SU-DHL-6 (cell line): ENCODE data around the gene PARPBP.

Source experiments
- H2AFZ ChIP-seq: fragments of 200-600 bp; sonication (generic); 2 replicates; pipeline ENCODE4 v1.6.1; 2014; ENCODE audit warnings: low read depth, mild to moderate bottlenecking, moderate library complexity, mixed read lengths, antibody characterized with exemption, low read length; ENCODE audit not compliant: severe bottlenecking
- H3F3A ChIP-seq: fragments of 200-600 bp; shearing (Covaris generic); 2 replicates; pipeline ENCODE4 v1.6.0; 2016; ENCODE audit warnings: antibody characterized with exemption, mild to moderate bottlenecking; ENCODE audit not compliant: insufficient read depth
- H3K27ac ChIP-seq: fragments of 200-600 bp; sonication (generic); 2 replicates; pipeline ENCODE4 v1.5.1; 2016; ENCODE audit warnings: low read depth, mild to moderate bottlenecking, low read length, moderate library complexity, mixed read lengths
- H3K27me3 ChIP-seq: fragments of 200-600 bp; sonication (generic), shearing (Covaris generic); 2 replicates; pipeline ENCODE4 v1.6.0; 2014; ENCODE audit warnings: mild to moderate bottlenecking, low read length
- H3K36me3 ChIP-seq: fragments of 200-600 bp; sonication (generic); 2 replicates; pipeline ENCODE4 v1.6.1; 2014; ENCODE audit warnings: mild to moderate bottlenecking, low read length, mixed read lengths
- H3K4me2 ChIP-seq: fragments of 300-600, 200-600 bp; shearing (Covaris generic), sonication (generic); 2 replicates; pipeline ENCODE4 v1.6.0; 2014; ENCODE audit warnings: low read length, low read depth, mild to moderate bottlenecking; ENCODE audit not compliant: poor library complexity, severe bottlenecking
- H3K4me3 ChIP-seq: fragments of 200-600 bp; sonication (generic); 2 replicates; pipeline ENCODE4 v1.5.1; 2014; ENCODE audit warnings: antibody characterized with exemption, low read length, mild to moderate bottlenecking, mixed read lengths; ENCODE audit not compliant: insufficient read depth, poor library complexity, severe bottlenecking
- H3K79me2 ChIP-seq: fragments of 200-600 bp; sonication (generic); 2 replicates; pipeline ENCODE4 v1.6.1; 2014; ENCODE audit warnings: mild to moderate bottlenecking, low read length, moderate library complexity; ENCODE audit not compliant: insufficient read depth
- H3K9ac ChIP-seq: fragments of 200-600 bp; sonication (generic); 2 replicates; pipeline ENCODE4 v1.7.0; 2014; ENCODE audit warnings: mild to moderate bottlenecking, low read length
- H3K9me2 ChIP-seq: fragments of 200-600 bp; sonication (generic); replicated peaks from 2 replicates; pipeline ENCODE4 v1.6.1; 2014; ENCODE audit warnings: low read length; ENCODE audit not compliant: insufficient read depth
- H3K9me3 ChIP-seq: fragments of 200-600 bp; sonication (generic); 2 replicates; pipeline ENCODE4 v1.6.1; 2014; ENCODE audit warnings: low read length, mixed read lengths; ENCODE audit not compliant: insufficient read depth
- H4K20me1 ChIP-seq: fragments of 200-600 bp; sonication (generic); 2 replicates; pipeline ENCODE4 v1.6.1; 2014; ENCODE audit warnings: low read depth, mild to moderate bottlenecking, antibody characterized with exemption, low read length, moderate library complexity, mixed read lengths
- EZH2phosphoT487 ChIP-seq: fragments of 200-600 bp; sonication (generic), shearing (Covaris generic); conservative IDR thresholded peaks from 2 replicates; pipeline ENCODE4 v1.6.1; 2018; ENCODE audit warnings: mild to moderate bottlenecking, antibody characterized with exemption, low read length, moderate library complexity, mixed read lengths
- TF ChIP-seq, protein P1 (sequence below): fragments of 200-600 bp; sonication (generic); IDR thresholded peaks from one replicate; pipeline ENCODE4 v1.5.1; 2017; ENCODE audit warnings: antibody characterized with exemption, mild to moderate bottlenecking, low read length, moderate library complexity; ENCODE audit not compliant: insufficient read depth, poor library complexity, severe bottlenecking

PARPBP gene

DNA sequence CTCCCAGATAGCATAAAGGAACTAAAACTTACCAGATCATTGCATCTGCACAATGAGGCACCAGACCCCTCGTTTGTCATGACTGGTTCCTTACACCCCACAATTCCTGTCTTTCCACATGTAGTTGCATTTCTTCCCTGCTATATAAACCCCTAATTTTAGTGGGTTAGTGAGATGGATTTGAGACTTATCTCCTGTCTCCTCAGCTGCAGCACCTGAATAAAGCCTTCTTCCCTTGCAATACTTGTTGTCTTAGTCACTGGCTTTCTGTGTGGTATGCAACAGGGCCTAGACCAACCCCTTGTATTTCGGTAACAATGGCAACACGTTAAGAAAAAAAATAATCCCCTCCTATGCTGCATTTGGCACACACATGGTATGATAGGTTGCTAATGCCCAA lies 13.1 kb upstream of the PARPBP start:
- H3K9me2 ChIP-seq = no peaks in the 10 kb centered on the region
- H3F3A ChIP-seq = no peaks in the 10 kb centered on the region
- no peaks in the 10 kb centered on the region for H3K27me3 ChIP-seq
- no peaks in the 10 kb centered on the region for H3K79me2 ChIP-seq
- H3K4me3 ChIP-seq = no peak overlapping the region
- peaks cover 8% of the 10 kb centered on the region; the same call in 1 of the 2 replicates for H3K9me3 ChIP-seq
- no peak overlapping the region for H2AFZ ChIP-seq
- TF ChIP-seq, protein P1, sequence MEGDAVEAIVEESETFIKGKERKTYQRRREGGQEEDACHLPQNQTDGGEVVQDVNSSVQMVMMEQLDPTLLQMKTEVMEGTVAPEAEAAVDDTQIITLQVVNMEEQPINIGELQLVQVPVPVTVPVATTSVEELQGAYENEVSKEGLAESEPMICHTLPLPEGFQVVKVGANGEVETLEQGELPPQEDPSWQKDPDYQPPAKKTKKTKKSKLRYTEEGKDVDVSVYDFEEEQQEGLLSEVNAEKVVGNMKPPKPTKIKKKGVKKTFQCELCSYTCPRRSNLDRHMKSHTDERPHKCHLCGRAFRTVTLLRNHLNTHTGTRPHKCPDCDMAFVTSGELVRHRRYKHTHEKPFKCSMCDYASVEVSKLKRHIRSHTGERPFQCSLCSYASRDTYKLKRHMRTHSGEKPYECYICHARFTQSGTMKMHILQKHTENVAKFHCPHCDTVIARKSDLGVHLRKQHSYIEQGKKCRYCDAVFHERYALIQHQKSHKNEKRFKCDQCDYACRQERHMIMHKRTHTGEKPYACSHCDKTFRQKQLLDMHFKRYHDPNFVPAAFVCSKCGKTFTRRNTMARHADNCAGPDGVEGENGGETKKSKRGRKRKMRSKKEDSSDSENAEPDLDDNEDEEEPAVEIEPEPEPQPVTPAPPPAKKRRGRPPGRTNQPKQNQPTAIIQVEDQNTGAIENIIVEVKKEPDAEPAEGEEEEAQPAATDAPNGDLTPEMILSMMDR = no peak
- TF ChIP-seq EZH2phosphoT487 = no peak
- H3K4me2 ChIP-seq = no peak overlapping the region
- H3K9ac ChIP-seq = no peak overlapping the region
- H4K20me1 ChIP-seq = no peaks in the 10 kb centered on the region
- H3K36me3 ChIP-seq = peaks cover 79% of the 10 kb centered on the region
- no peak overlapping the region for H3K27ac ChIP-seq

DNA sequence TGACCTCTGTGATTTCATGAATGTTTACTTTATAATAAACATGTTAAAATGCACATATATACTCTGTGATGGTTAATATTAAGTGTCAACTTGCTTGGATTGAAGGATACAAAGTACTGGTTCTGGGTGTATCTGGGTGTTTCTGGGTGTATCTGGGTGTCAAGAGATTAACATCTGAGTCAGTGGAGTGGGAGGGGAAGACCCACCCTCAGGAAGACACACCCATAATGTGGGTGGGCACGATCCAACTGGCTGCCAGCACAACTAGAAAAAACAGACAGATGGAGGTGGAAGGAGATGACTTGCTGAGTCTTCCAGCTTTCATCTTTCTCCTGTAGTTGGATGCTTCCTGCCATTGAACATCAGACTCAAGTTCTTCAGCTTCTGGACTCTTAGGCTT lies 12.0 kb upstream of the PARPBP start:
- Histone ChIP-seq H3K4me2 (no peak overlapping the region), H3K36me3 (peaks cover 80% of the 10 kb centered on the region), H4K20me1 (no peaks in the 10 kb centered on the region), H2AFZ (no peak overlapping the region), H3K4me3 (no peak overlapping the region), H3K9me2 (no peaks in the 10 kb centered on the region), H3K27ac (no peak overlapping the region), H3K9ac (no peak overlapping the region), H3F3A (no peaks in the 10 kb centered on the region), H3K27me3 (no peaks in the 10 kb centered on the region), H3K9me3 (peaks cover 8% of the 10 kb centered on the region; the same call in 1 of the 2 replicates), H3K79me2 (no peaks in the 10 kb centered on the region)
- TF ChIP-seq, protein P1 = no peak
- TF ChIP-seq EZH2phosphoT487 = no peak

DNA sequence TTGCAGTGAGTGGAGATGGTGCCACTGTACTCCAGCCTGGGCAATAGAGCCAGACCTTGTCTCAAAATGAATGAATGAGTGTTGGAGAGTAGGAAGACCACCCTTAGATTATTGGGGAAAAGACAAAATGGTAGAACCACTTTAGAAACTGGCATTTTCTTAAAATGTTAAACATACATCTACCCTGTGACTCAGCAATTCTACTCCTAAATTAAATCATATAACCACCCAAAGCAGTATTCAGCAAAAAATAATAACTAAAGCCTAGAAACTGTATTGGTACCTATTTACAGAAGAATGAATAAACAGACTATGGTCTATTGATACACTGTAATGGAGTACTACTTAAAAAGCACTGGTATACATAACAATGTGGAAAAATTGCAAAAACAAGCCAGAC lies 9.2 kb upstream of the PARPBP start:
- Histone ChIP-seq H4K20me1 (no peaks in the 10 kb centered on the region), H3K9ac (no peak overlapping the region), H3K9me3 (peaks cover 8% of the 10 kb centered on the region; the same call in 1 of the 2 replicates), H3K79me2 (no peaks in the 10 kb centered on the region), H3K27me3 (no peaks in the 10 kb centered on the region), H3F3A (no peaks in the 10 kb centered on the region), H3K9me2 (no peaks in the 10 kb centered on the region), H3K4me3 (no peak overlapping the region), H3K4me2 (no peak overlapping the region), H2AFZ (no peak overlapping the region), H3K27ac (no peak overlapping the region), H3K36me3 (peaks cover 66% of the 10 kb centered on the region)
- TF ChIP-seq EZH2phosphoT487 = no peak
- TF ChIP-seq, protein P1 = no peak
